HG02798 (cell line): ENCODE measurements around the gene TRIM71.
A peak's percentile ranks its signal among the peaks of the same experiment; 100 is the strongest.

Experiments used
- ATAC-seq: cut with Tn5 transposase; IDR thresholded peaks from one replicate; pipeline ENCODE4 v1.9.1; 2021; ENCODE audit warnings: mild to moderate bottlenecking; ENCODE audit not compliant: unreplicated experiment, poor library complexity

The TRIM71 gene

DNA sequence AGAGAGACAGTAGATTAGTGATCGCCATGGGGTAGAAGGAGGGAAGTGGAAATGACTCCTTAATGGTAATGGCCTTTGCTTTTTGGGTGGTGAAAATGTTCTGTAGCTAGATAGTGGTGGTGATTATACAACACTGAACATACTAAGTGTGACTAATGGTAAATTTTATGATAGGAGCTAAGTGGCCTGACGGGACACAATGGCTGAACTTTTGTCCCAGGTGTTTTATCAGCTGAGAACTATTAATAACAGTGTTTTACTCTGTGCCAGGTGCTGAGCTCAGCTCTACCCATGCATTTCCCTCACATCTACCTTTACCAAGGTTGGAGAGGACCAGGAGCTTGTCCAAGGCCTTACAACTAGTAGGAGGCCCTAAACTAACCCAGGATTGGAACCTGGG lies 66.8 kb downstream of the TRIM71 start:
- ATAC-seq, result no peak

- no peak for ATAC-seq
These were observed 67.6 kb downstream of the TRIM71 start for GRCh38 chr3:32885283-32885901.

DNA sequence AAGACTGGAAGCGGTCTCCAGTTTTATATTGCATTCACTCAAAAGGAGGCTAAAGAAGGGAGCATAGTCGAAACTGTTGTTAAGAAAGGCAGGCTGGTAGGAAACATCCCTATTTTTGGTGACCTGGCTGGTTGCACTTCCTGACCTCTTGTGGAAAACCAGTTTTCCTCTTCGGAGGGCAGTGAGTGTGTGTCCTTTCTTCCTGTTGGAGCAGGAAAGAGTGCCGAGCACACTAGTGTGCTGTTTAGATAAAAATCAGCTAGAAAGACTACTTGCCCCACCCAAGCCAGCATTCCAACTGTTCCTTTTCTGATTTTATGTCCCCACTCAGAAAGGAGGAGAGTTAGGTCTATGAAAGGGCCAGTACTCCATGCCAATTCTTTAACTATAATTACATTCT lies 68.5 kb downstream of the TRIM71 start:
- ATAC-seq, result no peak

GRCh38 chr3:32886911-32887310 lies 69.1 kb downstream of the TRIM71 start:
- no peak for ATAC-seq

- peak; percentile 93 for ATAC-seq
These were observed 70.9 kb downstream of the TRIM71 start for GRCh38 chr3:32888739-32889138.

- ATAC-seq, result no peak
These were observed 72.9 kb downstream of the TRIM71 start for GRCh38 chr3:32890420-32891276.

DNA sequence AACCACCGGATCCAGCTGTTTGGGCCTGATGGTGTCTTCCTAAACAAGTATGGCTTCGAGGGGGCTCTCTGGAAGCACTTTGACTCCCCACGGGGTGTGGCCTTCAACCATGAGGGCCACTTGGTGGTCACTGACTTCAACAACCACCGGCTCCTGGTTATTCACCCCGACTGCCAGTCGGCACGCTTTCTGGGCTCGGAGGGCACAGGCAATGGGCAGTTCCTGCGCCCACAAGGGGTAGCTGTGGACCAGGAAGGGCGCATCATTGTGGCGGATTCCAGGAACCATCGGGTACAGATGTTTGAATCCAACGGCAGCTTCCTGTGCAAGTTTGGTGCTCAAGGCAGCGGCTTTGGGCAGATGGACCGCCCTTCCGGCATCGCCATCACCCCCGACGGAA lies 73.6 kb downstream of the TRIM71 start:
- no peak for ATAC-seq

DNA sequence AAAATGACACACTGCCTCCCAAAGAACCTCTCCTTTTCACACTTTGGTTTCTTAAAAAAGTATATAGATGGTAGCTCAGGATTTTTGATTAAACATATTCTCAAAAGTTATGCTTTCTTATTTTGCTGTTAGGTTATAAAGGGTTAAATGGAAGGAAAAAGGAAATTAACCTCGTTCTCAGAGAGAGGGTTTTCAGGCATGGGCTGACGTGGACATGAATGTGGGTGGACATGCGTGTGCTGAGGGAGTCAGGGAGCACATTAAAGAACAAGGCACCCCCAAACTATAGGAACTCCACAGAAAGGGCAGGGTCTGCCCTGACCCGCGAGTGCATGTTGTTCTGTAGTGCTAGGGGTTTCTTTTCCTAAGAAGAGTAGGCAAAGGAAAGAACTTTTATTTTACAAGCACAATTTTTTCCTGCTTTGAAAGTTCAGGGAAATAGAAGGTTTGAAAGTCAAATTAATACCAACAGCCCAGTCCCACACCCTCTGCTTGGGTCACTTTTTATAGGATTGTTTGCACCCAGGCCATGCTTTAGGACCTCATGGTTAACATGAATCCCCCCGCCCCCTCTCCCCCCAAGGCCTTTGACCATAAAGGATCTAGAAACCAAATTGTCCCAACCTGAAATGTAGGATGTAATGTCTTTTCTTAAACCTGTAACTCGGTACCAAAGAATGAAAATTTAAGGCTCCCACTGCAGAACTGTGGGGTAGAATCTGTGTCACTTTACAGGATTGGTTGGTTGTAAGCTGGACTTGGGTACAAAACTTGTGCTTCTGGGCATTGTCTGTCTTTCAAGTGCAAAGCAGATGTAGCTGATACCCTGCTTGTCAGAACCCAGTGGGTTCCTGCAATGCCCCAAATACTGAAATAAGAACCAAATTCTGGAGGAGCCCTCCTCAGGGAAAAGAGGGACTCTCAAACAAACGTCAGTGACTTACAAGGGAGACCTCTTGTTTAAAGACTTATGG lies 75.1 kb downstream of the TRIM71 start:
- no peak for ATAC-seq

- no peak for ATAC-seq
These were observed 77.2 kb downstream of the TRIM71 start for GRCh38 chr3:32894977-32895376.

DNA sequence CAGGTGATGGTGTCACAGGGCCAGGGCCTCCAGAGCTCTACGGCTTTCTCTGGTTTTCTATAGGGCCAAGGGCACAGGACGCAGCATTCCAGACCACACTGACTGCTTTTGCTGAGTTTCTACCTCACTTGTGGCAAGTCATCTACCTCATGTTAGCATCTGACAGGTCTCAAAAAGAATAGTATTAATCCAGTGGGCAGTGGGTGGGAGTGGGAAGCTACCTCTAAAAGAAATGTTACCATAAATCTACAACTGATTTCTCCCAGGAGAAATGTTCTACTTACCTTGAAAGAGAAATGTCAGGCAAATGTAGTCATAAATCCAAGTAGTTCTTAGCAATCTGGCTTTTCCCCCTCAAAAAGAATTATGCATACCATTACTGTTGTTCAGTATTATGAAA lies 77.9 kb downstream of the TRIM71 start:
- ATAC-seq, result no peak

DNA sequence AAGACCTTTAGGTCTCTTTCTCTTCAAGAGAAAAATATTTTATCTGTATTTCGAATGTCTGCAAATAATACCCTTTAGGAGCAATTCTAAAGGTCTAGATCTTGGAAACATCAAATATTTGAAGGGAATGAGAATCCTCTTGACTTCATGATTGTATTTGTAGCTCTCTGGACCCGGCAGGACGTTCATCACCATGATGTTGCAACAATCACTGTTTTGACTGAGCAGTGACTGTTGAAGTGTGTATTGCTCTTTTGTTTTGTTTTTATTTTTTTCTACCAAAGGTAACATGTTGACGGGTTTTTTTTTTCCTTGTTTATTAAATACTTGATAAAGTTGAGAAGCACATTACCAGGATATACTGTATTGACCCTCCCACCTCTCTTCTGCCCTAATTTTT lies 78.3 kb downstream of the TRIM71 start:
- no peak for ATAC-seq

GRCh38 chr3:32897001-32897601 lies 79.3 kb downstream of the TRIM71 start:
- no peak for ATAC-seq

GRCh38 chr3:32897981-32898623 lies 80.3 kb downstream of the TRIM71 start:
- ATAC-seq, result no peak

DNA sequence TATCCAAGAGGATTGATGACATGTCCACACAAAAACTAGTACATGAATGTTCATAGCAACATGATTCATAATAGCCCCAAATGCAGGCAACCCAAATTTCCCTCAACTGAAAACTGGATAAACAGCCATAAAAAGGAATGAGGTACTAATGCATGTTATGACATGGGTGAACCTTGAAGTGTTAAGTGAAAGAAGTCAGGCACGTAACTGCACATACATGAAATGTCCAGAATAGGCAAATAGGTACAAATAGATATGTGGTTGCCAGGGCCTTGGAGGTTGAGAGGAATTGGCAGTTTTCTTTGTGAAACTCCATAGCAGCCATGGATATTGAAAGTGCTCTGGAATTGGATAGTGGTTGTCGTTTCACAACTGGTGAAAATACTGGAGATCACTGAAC lies 81.5 kb downstream of the TRIM71 start:
- no peak for ATAC-seq

DNA sequence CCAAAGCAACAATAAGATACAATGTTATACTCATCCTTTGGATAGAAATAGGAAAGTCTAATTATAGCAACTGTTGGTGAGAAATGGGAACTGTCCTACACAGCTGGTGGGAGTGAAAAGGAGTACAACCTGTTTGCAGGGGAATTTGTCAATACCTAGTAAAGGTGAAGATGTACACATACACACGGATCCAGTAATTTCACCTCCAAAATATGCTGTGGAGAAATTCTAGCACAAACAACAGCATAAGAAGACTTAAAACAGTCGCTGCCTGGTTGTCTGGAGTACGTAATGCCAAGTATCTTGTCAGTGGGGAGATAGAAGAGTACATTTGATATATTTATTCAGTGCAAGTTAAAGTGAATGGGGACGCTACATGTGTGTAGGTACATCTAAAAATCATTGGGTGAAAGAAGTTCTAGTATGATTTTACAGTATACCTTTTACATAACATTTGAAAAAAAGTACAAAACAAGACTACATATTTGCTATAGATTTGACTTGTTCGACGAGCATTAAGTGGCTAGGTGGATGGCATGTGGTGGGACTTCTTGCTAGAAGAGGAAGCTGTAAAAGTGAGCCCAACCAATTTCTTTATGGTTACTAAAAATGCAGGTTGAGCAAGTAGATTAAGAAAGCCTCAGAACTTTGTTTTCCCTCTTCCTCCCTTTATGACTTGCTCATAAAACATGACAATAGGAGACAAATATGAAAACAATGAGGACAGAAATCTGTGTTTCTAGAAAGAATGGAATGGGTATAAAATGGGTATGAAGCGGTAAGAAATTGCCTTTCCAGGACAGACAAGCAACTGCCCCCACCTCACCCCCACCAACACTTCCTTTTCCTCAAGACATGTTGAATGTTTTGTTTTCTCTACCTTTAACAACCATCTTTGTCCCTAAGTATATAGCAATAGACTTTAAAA lies 83.5 kb downstream of the TRIM71 start:
- ATAC-seq, result no peak

DNA sequence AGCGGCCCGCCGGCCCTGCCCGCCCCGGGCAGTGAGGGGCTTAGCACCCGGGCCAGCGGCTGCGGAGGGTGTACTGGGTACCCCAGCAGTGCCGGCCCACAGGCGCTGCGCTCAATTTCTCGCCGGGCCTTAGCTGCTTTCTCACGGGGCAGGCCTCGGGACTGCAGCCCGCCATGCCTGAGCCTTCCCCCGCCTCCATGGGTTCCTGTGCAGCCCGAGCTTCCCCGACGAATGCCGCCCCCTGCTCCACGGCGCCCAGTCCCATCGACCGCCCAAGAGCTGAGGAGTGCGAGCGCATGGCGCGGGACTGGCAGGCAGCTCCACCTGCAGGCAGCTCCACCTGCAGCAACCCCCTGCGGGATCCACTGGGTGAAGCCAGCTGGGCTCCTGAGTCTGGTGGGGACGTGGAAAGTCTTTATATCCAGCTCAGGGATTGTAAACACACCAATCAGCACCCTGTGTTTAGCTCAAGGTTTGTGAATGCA lies 85.1 kb downstream of the TRIM71 start:
- peak; percentile 64 for ATAC-seq

DNA sequence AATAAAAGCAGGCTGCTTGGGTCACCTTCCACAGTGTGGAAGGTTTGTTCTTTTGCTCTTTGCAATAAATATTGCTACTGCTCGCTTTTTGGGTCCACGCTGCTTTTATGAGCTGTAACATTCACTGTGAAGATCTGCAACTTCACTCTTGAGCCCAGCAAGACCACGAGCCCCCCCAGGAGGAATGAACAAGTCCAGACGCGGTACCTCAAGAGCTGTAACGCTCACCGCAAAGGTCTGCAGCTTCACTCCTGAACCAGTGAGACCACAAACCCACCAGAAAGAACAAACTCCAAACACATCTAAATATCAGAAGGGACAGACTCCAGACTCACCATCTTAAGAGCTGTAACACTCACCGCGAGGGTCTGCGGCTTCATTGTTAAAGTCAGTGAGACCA lies 86.2 kb downstream of the TRIM71 start:
- no peak for ATAC-seq

GRCh38 chr3:32909999-32910398 lies 92.2 kb downstream of the TRIM71 start:
- ATAC-seq, result no peak

GRCh38 chr3:32910954-32911353 lies 93.2 kb downstream of the TRIM71 start:
- no peak for ATAC-seq
